WTC11 (cell line): Measurements from ENCODE around the gene LRMDA. TPM values are rescaled to one million over a fixed set of nuclear protein-coding genes. Genes with fewer than 3 reads are reported as not detected.

Experiments
- ATAC-seq: fragments of 200-7000 bp; cut with Tn5 transposase; 2 replicates; pipeline ENCODE4 v1.10.0; 2021; ENCODE audit warnings: mild to moderate bottlenecking, moderate library complexity
- CTCF ChIA-PET: fragments of 300-600 bp; sonication (Branson Sonifier 250); formaldehyde crosslinking; loops from one replicate; lab custom pipeline; 2021; ENCODE audit warnings: antibody characterized with exemption; lab: Charles Lee
- POLR2A ChIA-PET: fragments of 350-600 bp; sonication (Branson Sonifier 250); formaldehyde crosslinking; loops from one replicate; lab custom pipeline; 2021; ENCODE audit warnings: antibody characterized with exemption; lab: Charles Lee
- DNase-seq: peaks from one replicate; pipeline ENCODE4 v3.0.0; 2021; ENCODE audit warnings: low spot score
- H3K27ac Mint-ChIP-seq: 2 replicates; pipeline ENCODE4 v1.8.0; 2021; ENCODE audit warnings: mixed read lengths
- H3K27me3 Mint-ChIP-seq: 2 replicates; pipeline ENCODE4 v1.8.0; 2021; ENCODE audit warnings: low read depth, mild to moderate bottlenecking, moderate library complexity, mixed read lengths
- H3K36me3 Mint-ChIP-seq: 2 replicates; pipeline ENCODE4 v1.8.0; 2021; ENCODE audit warnings: mixed read lengths
- H3K4me1 Mint-ChIP-seq: 2 replicates; pipeline ENCODE4 v1.8.0; 2022; ENCODE audit warnings: mixed read lengths
- H3K4me3 Mint-ChIP-seq: 2 replicates; pipeline ENCODE4 v1.8.0; 2021; ENCODE audit warnings: mild to moderate bottlenecking, moderate library complexity, mixed read lengths
- H3K9me3 Mint-ChIP-seq: 2 replicates; pipeline ENCODE4 v1.8.0; 2021; ENCODE audit warnings: mixed read lengths
- AFF4 ChIP-seq: sonication (generic); formaldehyde crosslinking; IDR thresholded peaks from 2 replicates; pipeline ENCODE4 v1.8.1; 2023; ENCODE audit warnings: mild to moderate bottlenecking, missing genetic modification reagents, borderline replicate concordance
- CDX4 ChIP-seq: fragments of 250-450 bp; sonication (Bioruptor Pico); IDR thresholded peaks from 2 replicates; pipeline ENCODE4 v1.9.0; 2021; ENCODE audit warnings: moderate library complexity, mild to moderate bottlenecking, inconsistent platforms, borderline replicate concordance
- ESRRA ChIP-seq: sonication (generic); formaldehyde crosslinking; IDR thresholded peaks from 2 replicates; pipeline ENCODE4 v1.8.1; 2022; ENCODE audit warnings: mild to moderate bottlenecking, missing genetic modification reagents, borderline replicate concordance
- FOXJ3 ChIP-seq: sonication (generic); formaldehyde crosslinking; IDR thresholded peaks from 2 replicates; pipeline ENCODE4 v1.9.0; 2021; ENCODE audit warnings: missing genetic modification reagents, mild to moderate bottlenecking, borderline replicate concordance
- FOXP4 ChIP-seq: sonication (generic); formaldehyde crosslinking; IDR thresholded peaks from 2 replicates; pipeline ENCODE4 v1.8.0; 2022; ENCODE audit warnings: mild to moderate bottlenecking, missing genetic modification reagents
- GABPB1 ChIP-seq: sonication (generic); formaldehyde crosslinking; IDR thresholded peaks from 2 replicates; pipeline ENCODE4 v1.8.1; 2023; ENCODE audit warnings: mild to moderate bottlenecking, missing genetic modification reagents
- HMGA2 ChIP-seq: fragments of 250-450 bp; sonication (Bioruptor Pico); IDR thresholded peaks from 2 replicates; pipeline ENCODE4 v1.4.0; 2021; ENCODE audit warnings: mild to moderate bottlenecking, moderate library complexity
- JUN ChIP-seq: sonication (generic); formaldehyde crosslinking; IDR thresholded peaks from 2 replicates; pipeline ENCODE4 v1.8.0; 2023; ENCODE audit warnings: mild to moderate bottlenecking, missing genetic modification reagents
- MLX ChIP-seq: sonication (generic); formaldehyde crosslinking; IDR thresholded peaks from 2 replicates; pipeline ENCODE4 v1.8.1; 2023; ENCODE audit warnings: mild to moderate bottlenecking, missing genetic modification reagents, moderate library complexity
- SMAD4 ChIP-seq: sonication (generic); formaldehyde crosslinking; IDR thresholded peaks from 2 replicates; pipeline ENCODE4 v1.8.0; 2022; ENCODE audit warnings: mild to moderate bottlenecking, missing genetic modification reagents
- STAT6 ChIP-seq: sonication (generic); formaldehyde crosslinking; conservative IDR thresholded peaks from 2 replicates; pipeline ENCODE4 v1.8.1; 2023; ENCODE audit warnings: mild to moderate bottlenecking, low read depth, missing genetic modification reagents, moderate library complexity
- TCF7 ChIP-seq: sonication (generic); formaldehyde crosslinking; IDR thresholded peaks from 2 replicates; pipeline ENCODE4 v1.8.0; 2022; ENCODE audit warnings: mild to moderate bottlenecking, low read depth, missing genetic modification reagents, moderate library complexity
- TEAD4 ChIP-seq: sonication (generic); formaldehyde crosslinking; IDR thresholded peaks from 2 replicates; pipeline ENCODE4 v1.8.0; 2022; ENCODE audit warnings: mild to moderate bottlenecking, missing genetic modification reagents
- USF1 ChIP-seq: sonication (generic); formaldehyde crosslinking; IDR thresholded peaks from 2 replicates; pipeline ENCODE4 v1.8.0; 2022; ENCODE audit warnings: mild to moderate bottlenecking, missing genetic modification reagents
- USF2 ChIP-seq: sonication (generic); formaldehyde crosslinking; IDR thresholded peaks from 2 replicates; pipeline ENCODE4 v1.8.1; 2023; ENCODE audit warnings: mild to moderate bottlenecking, missing genetic modification reagents, moderate library complexity
- ZNF219 ChIP-seq: sonication (generic); formaldehyde crosslinking; IDR thresholded peaks from 2 replicates; pipeline ENCODE4 v1.8.0; 2023; ENCODE audit warnings: missing genetic modification reagents, mild to moderate bottlenecking, borderline replicate concordance
- total RNA-seq: library from RNA; stranded (reverse); gene quantifications from 3 replicates; pipeline ENCODE4 v1.2.3, GENCODE V29; 2021

Gene LRMDA
- total RNA-seq, 1 experiment from 2014 or later, result 0.92 TPM

GRCh38 chr10:75544386-75544785 is 113.0 kb downstream of the LRMDA start (continued):
- no peak for TF ChIP-seq TEAD4
- no peak for TF ChIP-seq USF1 (CRISPR knock-in tag)
- no peak for TF ChIP-seq GABPB1 (CRISPR knock-in tag)
- no peak for TF ChIP-seq JUN (CRISPR knock-in tag)
- no peak for TF ChIP-seq AFF4 (CRISPR knock-in tag)
- TF ChIP-seq ESRRA (CRISPR knock-in tag), result no peak

GRCh38 chr10:75544993-75545706 is 113.7 kb downstream of the LRMDA start:
- no peak for DNase-seq
- Mint-ChIP-seq H3K36me3 (no peaks in the 10 kb centered on the region), H3K27me3 (peaks cover 3% of the 10 kb centered on the region; the same call in 1 of the 2 replicates), H3K4me3 (no peak overlapping the region), H3K27ac (no peak overlapping the region), H3K9me3 (peaks cover 4% of the 10 kb centered on the region; the same call in 1 of the 2 replicates), H3K4me1 (peaks cover 34% of the 10 kb centered on the region)
- POLR2A ChIA-PET, result no interaction called here
- no peak for TF ChIP-seq STAT6
- no peak for TF ChIP-seq ZNF219
- no peak for TF ChIP-seq FOXP4 (CRISPR knock-in tag)
- no peak for TF ChIP-seq USF2 (CRISPR knock-in tag)
- no peak for TF ChIP-seq FOXJ3 (CRISPR knock-in tag)
- no peak for TF ChIP-seq SMAD4 (CRISPR knock-in tag)
- no peak for TF ChIP-seq TCF7 (CRISPR knock-in tag)
- TF ChIP-seq CDX4 (CRISPR knock-in tag), result no peak
- TF ChIP-seq MLX (CRISPR knock-in tag), result no peak
- TF ChIP-seq HMGA2 (CRISPR knock-in tag), result no peak
- CTCF ChIA-PET, result no interaction called here
- no peak for ATAC-seq
